K562 (cell line): ENCODE results near the gene NUCKS1. TPM values are rescaled to one million over a fixed set of nuclear protein-coding genes. Genes with fewer than 3 reads are reported as not detected.

Source experiments
- FOXJ2 ChIP-seq: fragments of 200-800 bp; sonication (Bioruptor generic); IDR thresholded peaks from 2 replicates; pipeline ENCODE4 v1.6.1; 2016; ENCODE audit warnings: missing genetic modification characterization, missing compliant biosample characterization
- FOXP1 ChIP-seq: sonication (generic); formaldehyde crosslinking; IDR thresholded peaks from 2 replicates; pipeline ENCODE4 v1.8.0; 2022; ENCODE audit warnings: mild to moderate bottlenecking, missing genetic modification reagents
- KAT7 ChIP-seq: sonication (generic); formaldehyde crosslinking; IDR thresholded peaks from 2 replicates; pipeline ENCODE4 v1.8.0; 2022; ENCODE audit warnings: missing genetic modification reagents, mild to moderate bottlenecking, borderline replicate concordance
- MBD2 ChIP-seq: sonication (generic); IDR thresholded peaks from 2 replicates; pipeline ENCODE4 v1.6.1; 2016; ENCODE audit warnings: low read depth, borderline replicate concordance
- NCOA1 ChIP-seq: fragments of 450-650 bp; IDR thresholded peaks from 2 replicates; pipeline ENCODE4 v1.6.1; 2016; ENCODE audit warnings: low read depth
- NFYB ChIP-seq: IDR thresholded peaks from 2 replicates; pipeline ENCODE4 v1.6.1; 2011; ENCODE audit warnings: mild to moderate bottlenecking, moderate library complexity; ENCODE audit not compliant: insufficient read length; ENCODE audit errors: extremely low read depth
- NUFIP1 ChIP-seq: fragments of 450-650 bp; IDR thresholded peaks from 2 replicates; pipeline ENCODE4 v1.6.1; 2018; ENCODE audit not compliant: partially characterized antibody
- PYGO2 ChIP-seq: fragments of 450-650 bp; IDR thresholded peaks from 2 replicates; pipeline ENCODE4 v1.6.1; 2016; ENCODE audit warnings: mild to moderate bottlenecking, missing genetic modification characterization, moderate library complexity, missing compliant biosample characterization
- RBBP5 ChIP-seq: fragments of 200-600 bp; sonication (generic); IDR thresholded peaks from 2 replicates; pipeline ENCODE4 v1.6.1; 2012; ENCODE audit warnings: borderline replicate concordance, mild to moderate bottlenecking, low read length, control low read depth, inconsistent platforms; ENCODE audit not compliant: insufficient read depth, poor library complexity, severe bottlenecking
- RERE ChIP-seq: sonication (generic); formaldehyde crosslinking; IDR thresholded peaks from 2 replicates; pipeline ENCODE4 v1.8.0; 2023; ENCODE audit warnings: missing genetic modification reagents, mild to moderate bottlenecking, borderline replicate concordance
- RFX7 ChIP-seq: fragments of 250-450 bp; sonication (Bioruptor Pico); IDR thresholded peaks from 2 replicates; pipeline ENCODE4 v1.5.1; 2021; ENCODE audit warnings: mild to moderate bottlenecking
- SMAD3 ChIP-seq: fragments of 450-650 bp; formaldehyde crosslinking; conservative IDR thresholded peaks from 2 replicates; pipeline ENCODE4 v1.4.0; 2020; ENCODE audit warnings: mild to moderate bottlenecking
- SNIP1 ChIP-seq: fragments of 450-650 bp; IDR thresholded peaks from 2 replicates; pipeline ENCODE4 v1.7.1; 2017; ENCODE audit warnings: low read depth, mild to moderate bottlenecking
- SREBF2 ChIP-seq: sonication (generic); formaldehyde crosslinking; IDR thresholded peaks from 2 replicates; pipeline ENCODE4 v1.4.0; 2020; ENCODE audit warnings: mild to moderate bottlenecking, missing genetic modification reagents
- TAF7 ChIP-seq: fragments of 450-650 bp; IDR thresholded peaks from 2 replicates; pipeline ENCODE4 v1.6.1; 2016; ENCODE audit warnings: missing genetic modification characterization, missing compliant biosample characterization
- TFAP4 ChIP-seq: sonication (generic); formaldehyde crosslinking; IDR thresholded peaks from 2 replicates; pipeline ENCODE4 v1.8.0; 2022; ENCODE audit warnings: missing genetic modification reagents, mild to moderate bottlenecking, moderate library complexity, borderline replicate concordance
- USF1 ChIP-seq: sonication (generic); formaldehyde crosslinking; IDR thresholded peaks from 2 replicates; pipeline ENCODE4 v1.9.0; 2022; ENCODE audit warnings: mild to moderate bottlenecking, missing genetic modification reagents
- ZHX1 ChIP-seq: fragments of 150-350 bp; conservative IDR thresholded peaks from 2 replicates; pipeline ENCODE4 v1.6.1; 2014; ENCODE audit warnings: low read length
- polyA plus RNA-seq, 8 experiments: library from polyadenylated mRNA; depleted of rRNA in 4 of 8; stranded (reverse) in 5 of 8; unstranded in 3 of 8; fragments of >200 nt; fragmentation: Nextera tagmentation in 2 of 8; fragmentation: Illumina TruSeq in 1 of 8; extraction: Ambion mirVana in 2 of 8; extraction: Trizol in 1 of 8; gene quantifications; 2 replicates each; pipeline versions ENCODE4 v1.2.1 to v1.2.3, GENCODE V29; 2011 to 2014; ENCODE audit warnings: inconsistent platforms in 1 of 8, missing spikeins in 1 of 8
- total RNA-seq, 7 experiments: library from RNA; depleted of rRNA in 6 of 7; stranded (reverse); fragments of >200 nt in 6 of 7; fragmentation: Illumina TruSeq in 2 of 7; extraction: Trizol in 2 of 7; gene quantifications; 2 replicates each; pipeline versions ENCODE4 v1.2.1 to v1.2.3, GENCODE V29; 2011 to 2021; ENCODE audit warnings: low replicate concordance in 1 of 7

NUCKS1 gene
- total and polyA plus RNA-seq, 9 of the 15 experiments (the other 6 are each of a cell fraction or from before 2014, with no cell fraction given): 66.7 to 244 (median 149) TPM

GRCh38 chr1:205678286-205679111 lies 71.5 kb downstream of the NUCKS1 start (continued):
- TF ChIP-seq ZHX1 (no peak), NFYB (no peak), RERE (CRISPR knock-in tag) (no peak), SREBF2 (CRISPR knock-in tag) (no peak), KAT7 (CRISPR knock-in tag) (no peak), NUFIP1 (no peak), SMAD3 (CRISPR knock-in tag) (peak; percentile 88), SNIP1 (no peak), TAF7 (tag) (no peak), TFAP4 (CRISPR knock-in tag) (peak; percentile 100), FOXJ2 (tag) (peak; percentile 70), RBBP5 (peak; percentile 34), FOXP1 (CRISPR knock-in tag) (peak; percentile 76; the same call in 1 of the 2 replicates), USF1 (CRISPR knock-in tag) (0 out of 2 replicates have a peak, but pooled peaks have one; percentile 2), PYGO2 (no peak), NCOA1 (peak; percentile 90), RFX7 (CRISPR knock-in tag) (no peak), MBD2 (peak; percentile 86)
